SK-N-MC (cell line): ENCODE results near the gene SOX10.

Source experiments
- EZH2 ChIP-seq: fragments of 200-600 bp; sonication (generic); IDR thresholded peaks from one replicate; pipeline ENCODE4 v1.6.1; 2017; ENCODE audit warnings: antibody characterized with exemption
- FOXP2 ChIP-seq: optimal IDR thresholded peaks from 2 replicates; pipeline ENCODE3; 2011; ENCODE audit warnings: mild to moderate bottlenecking, moderate library complexity; ENCODE audit not compliant: insufficient read depth; ENCODE audit errors: extremely low read length, control extremely low read depth
- POLR2AphosphoS5 ChIP-seq: IDR thresholded peaks from 2 replicates; pipeline ENCODE4 v1.6.1; 2012; ENCODE audit warnings: mild to moderate bottlenecking, low read depth, low read length, borderline replicate concordance

GRCh38 chr22:37961062-37961461 is 23.3 kb downstream of the SOX10 start:
- TF ChIP-seq POLR2AphosphoS5 (no peak), EZH2 (no peak), FOXP2 (no peak)
